Measurements from ENCODE around the gene KIAA1217.
"Not testable (repeated sequence)": the region's sequence is repeated elsewhere in the genome, so short reads cannot be mapped to it uniquely, and the experiment has no call there.

KIAA1217 gene

GRCh38 chr10:24434961-24435360, 226.0 kb downstream of the KIAA1217 start:
- Histone ChIP-seq H3K4me2 (no peak overlapping the region), H3K36me3 (0 out of 22 replicates have a peak, but pooled peaks cover 0 to 4% (median 0%) of the 10 kb centered on the region in 11 experiments), H4K20me1 (no peaks in the 10 kb centered on the region), H3K27me3 (no peaks in the 10 kb centered on the region), H3K27ac (no peak overlapping the region), H3K4me3 (no peak overlapping the region), H3K9ac (no peak overlapping the region), H3K9me3 (replicated peaks in 1 of 11) (no peaks in the 10 kb centered on the region), H3K4me1 (no peaks in the 10 kb centered on the region)
- no peak for TF ChIP-seq Cebpa-rat (IDR thresholded peaks at IDR 0.05)

DNA sequence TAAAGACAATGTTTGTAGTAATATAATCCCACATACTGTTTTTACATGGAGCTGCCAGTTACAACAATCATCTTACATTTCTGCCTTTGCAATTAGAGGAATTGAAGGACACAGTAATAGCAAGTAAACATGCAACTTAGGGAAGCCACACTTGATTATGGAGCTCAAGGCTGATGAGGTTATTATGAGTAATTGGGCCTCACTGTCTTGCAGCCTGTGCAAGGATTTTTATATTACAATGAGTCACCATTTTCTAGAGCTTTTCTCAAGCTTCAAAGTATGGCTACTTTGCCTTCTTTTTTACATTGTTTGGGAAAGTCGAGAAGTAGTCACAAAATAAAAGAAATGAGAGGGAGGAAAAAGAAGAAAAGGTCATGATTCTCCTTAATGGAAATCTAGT, 226.4 kb downstream of the KIAA1217 start:
- Histone ChIP-seq H3K4me2 (no peak overlapping the region), H3K9ac (no peak overlapping the region), H3K27me3 (no peaks in the 10 kb centered on the region), H4K20me1 (no peaks in the 10 kb centered on the region), H3K9me3 (replicated peaks in 1 of 11) (no peaks in the 10 kb centered on the region), H3K4me3 (no peak overlapping the region), H3K4me1 (no peaks in the 10 kb centered on the region), H3K27ac (no peak overlapping the region), H3K36me3 (0 out of 22 replicates have a peak, but pooled peaks cover 0 to 4% (median 0%) of the 10 kb centered on the region in 11 experiments)
- TF ChIP-seq Cebpa-rat (IDR thresholded peaks at IDR 0.05), result no peak

GRCh38 chr10:24437302-24437701, 228.4 kb downstream of the KIAA1217 start:
- H3K9me3 ChIP-seq (replicated peaks in 1 of 11), result no peaks in the 10 kb centered on the region
- no peak overlapping the region for H3K9ac ChIP-seq
- 0 out of 22 replicates have a peak, but pooled peaks cover 0 to 4% (median 0%) of the 10 kb centered on the region in 11 experiments for H3K36me3 ChIP-seq
- TF ChIP-seq Cebpa-rat (IDR thresholded peaks at IDR 0.05), result no peak
- H3K4me1 ChIP-seq, result peaks cover 0 to 11% (median 3%) of the 10 kb centered on the region in 10 experiments; a peak in 7 of 20 replicates
- H3K27me3 ChIP-seq, result no peaks in the 10 kb centered on the region
- H3K27ac ChIP-seq, result no peak overlapping the region
- H4K20me1 ChIP-seq, result no peaks in the 10 kb centered on the region
- H3K4me3 ChIP-seq, result no peak overlapping the region
- H3K4me2 ChIP-seq, result no peak overlapping the region

DNA sequence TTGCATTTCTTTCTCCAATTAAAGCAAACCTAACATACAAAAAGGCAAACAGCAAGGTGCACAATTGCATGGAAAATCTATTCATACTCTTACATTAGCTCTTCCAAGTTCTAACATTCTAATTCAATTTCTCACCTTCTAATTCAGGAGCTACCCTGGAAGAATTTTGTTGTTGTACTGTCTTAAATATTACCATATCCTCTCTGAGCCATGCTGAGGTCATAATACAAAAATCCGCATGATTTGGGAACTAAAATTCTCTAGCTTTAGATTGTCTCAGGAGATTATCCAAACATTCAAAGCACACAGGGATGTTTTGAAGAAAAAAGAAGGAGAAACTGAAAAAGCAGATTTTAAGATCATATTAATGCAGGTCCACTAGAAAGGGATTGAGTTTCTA, 229.9 kb downstream of the KIAA1217 start:
- no peaks in the 10 kb centered on the region for H3K27me3 ChIP-seq
- 0 out of 22 replicates have a peak, but pooled peaks cover 0 to under 1% (median 0%) of the 10 kb centered on the region in 11 experiments for H3K36me3 ChIP-seq
- H3K4me2 ChIP-seq, result no peak overlapping the region
- no peak overlapping the region for H3K4me3 ChIP-seq
- H4K20me1 ChIP-seq, result no peaks in the 10 kb centered on the region
- no peaks in the 10 kb centered on the region for H3K9me3 ChIP-seq (replicated peaks in 1 of 11)
- H3K9ac ChIP-seq, result no peak overlapping the region
- no peak for TF ChIP-seq Cebpa-rat (IDR thresholded peaks at IDR 0.05)
- H3K4me1 ChIP-seq, result peaks cover 0 to 11% (median 3%) of the 10 kb centered on the region in 10 experiments; a peak in 7 of 20 replicates
- H3K27ac ChIP-seq, result no peak overlapping the region

DNA sequence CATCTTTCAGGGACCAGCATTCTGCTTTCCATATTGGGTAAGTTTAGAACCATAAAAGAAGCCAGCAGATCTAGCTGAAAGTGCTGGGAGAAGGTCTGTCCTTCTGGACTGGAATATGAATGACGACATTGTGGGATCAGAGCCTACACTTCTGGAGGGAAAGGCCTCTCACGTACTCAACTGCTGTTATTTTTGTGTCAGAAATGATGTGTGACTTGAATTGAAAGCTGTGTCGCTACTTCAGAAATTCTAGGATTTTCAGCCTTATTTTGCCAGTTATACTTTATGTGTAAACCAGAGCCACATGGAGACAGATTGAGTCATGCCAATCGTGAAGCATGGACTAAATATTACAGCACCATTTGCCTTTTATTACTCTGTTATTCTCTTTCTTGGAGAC, 231.0 kb downstream of the KIAA1217 start:
- H3K4me3 ChIP-seq, result no peak overlapping the region
- no peak overlapping the region for H3K9ac ChIP-seq
- no peak for TF ChIP-seq Cebpa-rat (IDR thresholded peaks at IDR 0.05)
- H3K4me1 ChIP-seq, result peaks cover 0 to 11% (median 5%) of the 10 kb centered on the region in 10 experiments; a peak in 8 of 20 replicates
- H3K9me3 ChIP-seq (replicated peaks in 1 of 11), result no peaks in the 10 kb centered on the region
- H3K27me3 ChIP-seq, result no peaks in the 10 kb centered on the region
- H4K20me1 ChIP-seq, result no peaks in the 10 kb centered on the region
- H3K36me3 ChIP-seq, result no peaks in the 10 kb centered on the region
- H3K4me2 ChIP-seq, result no peak overlapping the region
- H3K27ac ChIP-seq, result no peak overlapping the region

DNA sequence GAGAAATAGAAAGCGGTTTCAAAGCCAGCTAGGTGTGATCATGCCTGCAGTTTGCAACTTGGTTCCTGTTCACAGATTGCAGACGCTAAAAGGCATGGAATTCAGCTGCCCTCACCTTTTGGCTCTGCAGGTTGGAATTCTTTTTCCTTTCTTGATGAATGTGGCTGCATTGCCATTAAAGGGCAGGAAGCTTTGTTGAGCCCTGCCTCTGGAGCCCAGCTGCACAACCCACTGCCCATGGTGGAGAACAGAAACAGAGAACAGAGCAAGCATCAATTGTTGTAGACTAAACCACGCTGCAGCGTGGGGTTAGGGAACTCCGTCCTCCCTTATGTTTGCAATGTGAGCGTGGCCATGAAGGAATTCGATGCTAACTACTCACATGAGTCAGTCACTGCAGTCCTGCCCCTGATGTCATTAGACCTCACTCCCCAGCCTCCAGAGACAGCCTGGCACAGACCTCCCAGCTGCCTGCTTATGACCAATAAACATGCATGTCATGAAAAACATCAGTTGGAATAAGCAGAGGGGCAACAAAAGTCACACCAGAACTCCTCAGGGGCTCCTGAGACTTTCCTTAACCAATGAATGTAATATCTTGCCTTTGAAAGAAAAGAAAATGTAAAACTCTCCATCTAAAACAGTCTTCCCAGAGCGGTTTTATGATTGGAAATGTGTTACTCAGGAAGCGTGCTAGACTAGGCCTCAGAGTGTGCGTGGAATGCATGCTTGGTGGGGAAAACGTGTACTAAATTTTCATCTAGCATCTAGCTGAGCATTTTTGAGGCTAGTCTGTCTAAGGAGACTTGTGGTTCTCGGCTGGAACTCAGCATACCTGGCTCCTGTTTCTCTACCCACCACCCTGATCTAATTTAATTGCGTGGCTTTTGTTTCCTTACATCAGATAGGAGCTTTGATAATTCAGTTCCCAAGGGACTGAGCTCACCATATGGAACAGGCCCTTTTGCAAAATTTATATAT, 232.2 kb downstream of the KIAA1217 start:
- Histone ChIP-seq H3K9me3 (replicated peaks in 1 of 11) (no peaks in the 10 kb centered on the region), H4K20me1 (no peaks in the 10 kb centered on the region), H3K4me3 (no peak overlapping the region), H3K4me2 (peak overlapping the region in 6 of 11 experiments; percentile 1 to 36 (median 22); a peak in 6 of 22 replicates), H3K36me3 (no peaks in the 10 kb centered on the region), H3K4me1 (peaks cover 0 to 11% (median 5%) of the 10 kb centered on the region in 10 experiments; a peak in 9 of 20 replicates), H3K27ac (no peak overlapping the region), H3K9ac (no peak overlapping the region), H3K27me3 (no peaks in the 10 kb centered on the region)
- no peak for TF ChIP-seq Cebpa-rat (IDR thresholded peaks at IDR 0.05)

DNA sequence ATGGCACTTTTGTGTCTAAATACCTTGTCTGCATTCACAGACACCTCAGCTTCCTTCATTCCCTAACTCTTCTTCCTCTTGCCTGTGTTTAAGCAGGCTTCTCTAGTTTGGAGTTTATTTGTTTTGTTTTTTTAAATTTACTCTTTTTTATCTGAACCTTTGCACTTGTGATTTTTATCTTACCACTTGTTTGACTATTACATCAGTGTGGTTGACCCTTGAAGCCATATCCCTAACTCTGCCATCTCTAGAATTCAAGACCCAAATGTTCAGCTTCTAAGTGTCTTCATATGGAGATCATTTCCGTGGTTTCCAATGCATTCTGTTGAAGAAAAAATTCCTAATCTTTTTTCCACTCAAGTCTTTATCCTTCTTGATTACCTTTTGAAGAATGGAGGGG, 233.3 kb downstream of the KIAA1217 start:
- TF ChIP-seq Cebpa-rat (IDR thresholded peaks at IDR 0.05), result no peak
- Histone ChIP-seq H3K9ac (no peak overlapping the region), H3K36me3 (no peaks in the 10 kb centered on the region), H3K27me3 (no peaks in the 10 kb centered on the region), H3K4me2 (no peak overlapping the region), H4K20me1 (no peaks in the 10 kb centered on the region), H3K27ac (no peak overlapping the region), H3K4me3 (no peak overlapping the region), H3K9me3 (replicated peaks in 1 of 11) (no peaks in the 10 kb centered on the region), H3K4me1 (peaks cover 0 to 14% (median 8%) of the 10 kb centered on the region in 10 experiments; a peak in 11 of 20 replicates)

DNA sequence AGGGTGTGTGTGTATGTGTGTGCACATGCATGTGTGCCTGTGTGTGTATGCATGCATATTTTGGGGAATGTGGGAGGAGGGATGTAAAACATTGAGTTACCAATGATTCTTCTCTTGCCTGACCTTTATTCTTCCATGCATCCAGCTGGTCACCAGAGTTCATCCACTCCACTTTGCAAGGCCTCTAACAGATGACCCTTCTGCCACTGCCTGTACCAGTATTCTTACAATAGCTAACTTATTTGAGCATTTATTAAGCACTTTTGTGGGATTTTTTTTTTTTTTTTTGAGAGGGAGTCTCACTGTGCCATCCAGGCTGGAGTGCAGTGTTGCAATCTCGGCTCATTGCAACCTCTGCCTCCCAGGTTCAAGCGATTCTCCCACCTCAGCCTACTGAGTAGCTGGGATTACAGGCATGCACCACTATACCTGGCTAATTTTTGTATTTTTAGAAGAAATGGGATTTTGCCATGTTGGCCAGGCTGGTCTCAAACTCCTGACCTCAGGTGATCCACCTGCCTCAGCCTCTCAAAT, 233.8 kb downstream of the KIAA1217 start:
- not testable (repeated sequence) for H3K9ac ChIP-seq; H3K4me3 ChIP-seq; H3K27ac ChIP-seq; H3K36me3 ChIP-seq; H3K9me3 ChIP-seq (replicated peaks in 1 of 11); H3K27me3 ChIP-seq; H4K20me1 ChIP-seq; H3K4me2 ChIP-seq
- peaks cover 0 to 18% (median 8%) of the 10 kb centered on the region in 10 experiments; a peak in 11 of 20 replicates for H3K4me1 ChIP-seq

- Histone ChIP-seq H3K4me1 (peaks cover 4 to 35% (median 15%) of the 10 kb centered on the region in 10 experiments; a peak in 15 of 20 replicates), H3K36me3 (no peaks in the 10 kb centered on the region), H3K9me3 (replicated peaks in 1 of 11) (no peaks in the 10 kb centered on the region), H3K4me3 (no peak overlapping the region), H4K20me1 (no peaks in the 10 kb centered on the region), H3K9ac (no peak overlapping the region), H3K4me2 (no peak overlapping the region), H3K27ac (no peak overlapping the region), H3K27me3 (no peaks in the 10 kb centered on the region)
- TF ChIP-seq Cebpa-rat (IDR thresholded peaks at IDR 0.05), result no peak
These were observed 235.4 kb downstream of the KIAA1217 start for GRCh38 chr10:24444337-24444736.

GRCh38 chr10:24445958-24446357, 237.0 kb downstream of the KIAA1217 start:
- H3K4me2 ChIP-seq, result peak overlapping the region in 1 of 11 experiments; percentile 83; a peak in 1 of 22 replicates
- H3K27ac ChIP-seq; H3K9ac ChIP-seq; H3K4me3 ChIP-seq; H3K9me3 ChIP-seq (replicated peaks in 1 of 11); H3K36me3 ChIP-seq; H3K27me3 ChIP-seq; H4K20me1 ChIP-seq: not testable (repeated sequence)
- H3K4me1 ChIP-seq, result peaks cover 5 to 36% (median 18%) of the 10 kb centered on the region in 10 experiments; a peak in 15 of 20 replicates
